HTERT RPE-1 (cell line): Measurements from ENCODE around the gene PBX1.

Experiments used
- in situ Hi-C: fragments of 300-500 bp; cut with MboI; formaldehyde crosslinking; loops from 4 replicates; pipeline ENCODE4 v1.14.3; 2020; ENCODE audit warnings: low sequenced_read_pairs

Gene PBX1

DNA sequence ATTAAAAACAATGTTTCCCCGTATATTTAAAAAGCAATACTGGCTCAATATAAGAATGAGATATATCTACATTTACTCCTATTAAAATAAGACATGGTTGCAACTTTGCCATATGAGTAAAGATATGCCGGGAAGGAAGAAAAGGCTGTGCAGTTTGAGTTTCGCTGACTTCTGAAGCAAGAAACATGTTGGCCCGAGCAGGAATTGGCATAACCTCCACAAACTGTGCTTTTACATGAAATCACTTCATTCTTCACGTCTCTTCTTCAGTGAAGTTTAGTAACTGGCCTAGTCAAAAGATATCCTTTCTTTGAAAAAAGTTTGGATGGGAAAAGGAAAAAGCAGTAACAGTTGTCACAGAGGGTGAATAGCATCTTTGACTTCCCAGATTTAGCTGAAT is 342.0 kb downstream of the PBX1 start:
- in situ Hi-C loops = no loop called here
